Measurements from ENCODE around the gene AXIN2.

AXIN2 gene, protein sequence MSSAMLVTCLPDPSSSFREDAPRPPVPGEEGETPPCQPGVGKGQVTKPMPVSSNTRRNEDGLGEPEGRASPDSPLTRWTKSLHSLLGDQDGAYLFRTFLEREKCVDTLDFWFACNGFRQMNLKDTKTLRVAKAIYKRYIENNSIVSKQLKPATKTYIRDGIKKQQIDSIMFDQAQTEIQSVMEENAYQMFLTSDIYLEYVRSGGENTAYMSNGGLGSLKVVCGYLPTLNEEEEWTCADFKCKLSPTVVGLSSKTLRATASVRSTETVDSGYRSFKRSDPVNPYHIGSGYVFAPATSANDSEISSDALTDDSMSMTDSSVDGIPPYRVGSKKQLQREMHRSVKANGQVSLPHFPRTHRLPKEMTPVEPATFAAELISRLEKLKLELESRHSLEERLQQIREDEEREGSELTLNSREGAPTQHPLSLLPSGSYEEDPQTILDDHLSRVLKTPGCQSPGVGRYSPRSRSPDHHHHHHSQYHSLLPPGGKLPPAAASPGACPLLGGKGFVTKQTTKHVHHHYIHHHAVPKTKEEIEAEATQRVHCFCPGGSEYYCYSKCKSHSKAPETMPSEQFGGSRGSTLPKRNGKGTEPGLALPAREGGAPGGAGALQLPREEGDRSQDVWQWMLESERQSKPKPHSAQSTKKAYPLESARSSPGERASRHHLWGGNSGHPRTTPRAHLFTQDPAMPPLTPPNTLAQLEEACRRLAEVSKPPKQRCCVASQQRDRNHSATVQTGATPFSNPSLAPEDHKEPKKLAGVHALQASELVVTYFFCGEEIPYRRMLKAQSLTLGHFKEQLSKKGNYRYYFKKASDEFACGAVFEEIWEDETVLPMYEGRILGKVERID

DNA sequence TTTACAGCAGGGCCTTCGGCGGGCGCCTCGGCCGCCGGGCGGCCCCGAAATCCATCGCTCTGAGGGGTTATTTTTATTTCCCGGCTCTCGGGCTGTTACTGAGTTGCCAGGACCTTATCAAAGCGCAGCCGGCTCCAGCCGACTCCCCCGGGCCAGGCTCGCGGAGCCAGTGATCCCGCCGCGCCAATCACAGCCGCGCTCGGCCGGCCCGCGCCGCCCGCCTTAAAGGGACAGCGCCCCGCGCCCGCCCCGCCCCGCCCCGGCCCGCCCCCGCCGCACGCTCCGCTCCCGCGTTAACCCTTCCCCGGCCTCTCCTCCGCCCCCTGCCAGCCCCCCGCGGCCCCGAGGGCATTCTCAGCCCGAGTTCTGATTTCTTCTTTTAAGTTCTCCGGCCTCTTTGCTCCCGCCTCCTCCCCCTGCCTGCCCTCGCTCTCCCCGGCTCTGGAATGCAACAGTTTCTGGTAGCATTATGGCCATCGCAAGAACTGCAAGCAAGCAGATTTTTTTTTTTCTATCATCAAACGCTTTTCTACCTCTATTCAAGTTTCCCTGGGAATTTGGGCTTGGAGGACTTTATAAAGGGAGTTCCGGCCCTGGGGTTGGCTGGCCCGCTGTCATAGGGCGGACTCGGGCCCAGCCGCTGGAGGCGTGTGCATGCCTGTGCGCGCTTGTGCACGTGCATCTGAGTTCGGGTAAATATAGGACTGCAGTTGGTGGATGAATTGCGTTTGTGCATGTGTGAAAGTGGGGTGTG, at the start of gene AXIN2:
Gene AXIN2 (minus strand): TSS at position 197 of the 754 bp plus-strand sequence. CDS start 3,028 bp downstream, outside the sequence.
- peak; percentile 7 for DNase-seq (ENCODE audit: low read depth)

DNA sequence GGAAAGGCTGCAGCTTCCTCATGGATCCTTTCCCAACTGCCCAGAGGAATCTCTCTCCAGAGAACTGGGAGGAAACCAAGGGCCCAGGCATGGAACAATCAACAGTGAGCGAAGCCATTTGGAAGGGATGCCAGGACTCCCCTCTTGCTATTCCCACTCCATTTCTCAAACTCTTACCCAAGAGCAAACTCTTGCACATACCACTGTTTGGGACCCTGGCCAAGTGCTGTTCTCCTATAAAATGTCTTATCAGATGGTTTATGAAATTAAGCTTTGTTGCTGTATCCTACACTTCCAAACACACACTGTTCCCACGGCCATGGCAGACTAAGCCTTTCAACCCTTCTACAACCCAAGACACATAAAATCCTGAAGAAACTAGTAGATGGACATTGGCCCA, 48.3 kb upstream of the AXIN2 start:
- DNase-seq (ENCODE audit: low read depth), result no peak

DNA sequence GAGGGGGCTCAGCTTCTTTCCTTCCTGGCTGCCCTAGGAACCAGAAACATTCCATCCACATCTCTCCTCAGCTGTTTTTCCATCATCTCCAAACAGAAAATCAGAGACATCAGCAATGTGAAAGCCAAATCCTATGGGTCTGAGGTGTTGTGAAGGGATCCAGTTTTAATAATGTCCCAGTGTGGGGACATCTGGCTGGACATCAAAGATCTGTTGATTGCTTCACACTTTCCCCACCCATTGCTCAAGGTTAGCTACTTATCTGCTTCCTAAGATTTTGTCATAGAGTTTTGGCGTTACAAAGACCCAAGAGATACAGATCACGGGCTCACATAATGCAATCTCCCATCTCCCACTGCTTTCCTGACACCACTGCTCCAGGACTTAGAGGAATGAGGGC, 47.8 kb upstream of the AXIN2 start:
- no peak for DNase-seq (ENCODE audit: low read depth)

DNA sequence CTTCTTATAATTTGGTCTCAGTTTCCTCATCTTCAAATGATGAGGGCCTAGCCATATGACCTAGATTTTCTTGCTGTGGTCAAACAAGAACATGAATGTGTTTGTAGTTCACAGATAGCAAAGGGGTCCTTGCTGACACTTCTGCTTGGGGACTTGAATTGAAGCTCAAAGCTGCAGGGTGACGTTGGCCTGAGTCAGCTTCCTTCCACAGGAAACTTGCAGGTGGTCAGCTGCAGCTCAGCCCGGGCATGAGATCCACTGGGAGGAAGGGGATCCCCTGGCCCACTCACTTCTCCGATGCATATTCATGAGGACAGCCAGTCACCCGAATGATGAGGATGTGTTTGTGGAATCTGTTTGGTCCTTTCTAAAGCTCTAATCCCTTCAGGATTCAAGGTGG, 42.6 kb upstream of the AXIN2 start:
- no peak for DNase-seq (ENCODE audit: low read depth)

DNA sequence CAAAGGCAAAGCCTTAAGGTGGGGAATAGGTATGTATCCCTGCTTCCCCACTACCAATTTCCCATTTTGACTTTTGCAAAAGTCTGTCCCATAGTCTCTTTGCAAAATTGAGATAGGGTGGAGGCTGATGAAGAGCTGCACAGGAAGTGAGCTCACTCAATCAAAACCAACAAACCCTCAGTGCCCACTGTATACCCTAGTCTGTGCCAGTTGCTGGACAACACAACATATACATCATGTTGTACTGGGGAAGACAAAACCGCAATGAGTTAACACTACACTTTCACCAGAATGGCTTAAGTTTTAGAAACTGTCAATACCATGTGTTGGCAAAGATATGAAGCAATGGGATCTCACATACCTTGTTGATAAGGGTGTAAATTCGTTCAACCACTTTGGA, 40.4 kb upstream of the AXIN2 start:
- no peak for DNase-seq (ENCODE audit: low read depth)

DNA sequence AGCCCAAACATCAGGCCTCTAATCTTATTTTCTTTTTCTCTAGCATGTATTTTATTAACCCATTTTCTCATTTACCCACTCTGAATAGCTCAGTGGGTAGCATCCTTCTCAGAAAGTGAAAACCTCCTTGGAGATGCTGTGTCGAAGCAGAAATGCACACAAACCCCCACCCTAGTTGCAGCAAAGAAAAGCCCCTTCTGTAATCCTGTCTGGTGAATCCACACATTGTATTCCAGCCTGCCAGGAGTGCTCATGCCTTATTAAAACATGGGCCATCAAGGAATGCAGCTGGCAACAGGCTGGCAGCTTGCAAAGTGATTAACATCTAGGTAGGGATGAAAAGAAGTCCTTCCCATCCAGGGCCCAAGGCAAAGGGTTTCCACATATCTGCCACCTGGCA, 39.7 kb upstream of the AXIN2 start:
- DNase-seq (ENCODE audit: low read depth), result no peak

DNA sequence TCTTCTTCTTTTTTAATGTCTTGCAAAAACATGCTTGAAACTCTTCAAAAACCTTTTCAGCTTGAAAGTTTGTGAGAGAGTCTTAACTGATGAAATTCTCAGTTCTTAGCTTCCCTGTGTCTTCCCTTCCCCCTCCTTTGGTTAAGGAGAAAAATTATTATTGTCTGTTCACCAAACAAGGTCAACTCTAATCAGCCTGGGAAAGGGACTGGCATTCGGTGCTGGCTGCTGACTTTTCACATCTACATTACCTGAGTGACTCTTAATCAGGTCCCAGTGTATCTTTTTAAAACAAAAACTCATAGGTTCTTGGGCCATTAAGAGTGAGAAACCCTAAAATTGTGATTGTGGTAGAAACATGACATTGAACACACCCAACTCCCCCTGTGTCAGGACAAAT, 39.1 kb upstream of the AXIN2 start:
- no peak for DNase-seq (ENCODE audit: low read depth)

DNA sequence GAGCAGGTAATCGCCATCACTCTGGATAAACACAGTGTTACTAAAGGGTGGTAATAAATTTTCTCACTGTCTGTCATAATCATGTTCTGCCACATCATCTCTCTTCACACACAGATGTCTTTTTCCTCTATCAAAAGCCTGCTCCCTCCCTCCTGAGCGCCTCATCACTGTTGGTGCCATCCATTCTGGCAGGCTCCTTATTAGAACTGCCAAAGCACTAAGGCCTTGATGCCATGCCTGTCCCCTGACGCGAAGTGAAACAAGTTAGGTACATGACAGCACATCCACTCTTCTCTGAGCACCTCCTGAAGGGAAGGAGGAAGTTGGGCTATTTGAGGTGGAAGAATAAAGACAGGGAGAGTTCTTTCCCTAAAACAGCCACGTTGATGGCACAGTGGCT, 38.2 kb upstream of the AXIN2 start:
- no peak for DNase-seq (ENCODE audit: low read depth)

DNA sequence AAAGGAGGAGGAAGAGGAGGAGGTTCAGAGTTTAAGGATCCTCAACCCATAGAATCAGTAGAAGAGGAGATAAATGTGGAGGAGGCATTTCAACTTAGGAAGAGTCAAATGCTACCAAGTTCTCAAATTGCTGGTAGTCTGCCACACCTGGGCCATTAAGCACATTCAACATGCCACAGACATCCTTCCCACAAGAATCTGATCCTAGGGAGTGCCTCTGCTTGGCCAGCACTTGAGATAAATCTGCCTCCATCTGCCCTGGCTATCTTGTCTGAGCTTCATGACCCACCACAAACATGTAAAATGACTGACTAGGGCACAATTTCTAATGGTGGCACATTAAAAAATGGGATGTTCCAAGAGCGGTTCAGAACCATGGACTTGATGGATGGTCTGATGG, 37.3 kb upstream of the AXIN2 start:
- no peak for DNase-seq (ENCODE audit: low read depth)

DNA sequence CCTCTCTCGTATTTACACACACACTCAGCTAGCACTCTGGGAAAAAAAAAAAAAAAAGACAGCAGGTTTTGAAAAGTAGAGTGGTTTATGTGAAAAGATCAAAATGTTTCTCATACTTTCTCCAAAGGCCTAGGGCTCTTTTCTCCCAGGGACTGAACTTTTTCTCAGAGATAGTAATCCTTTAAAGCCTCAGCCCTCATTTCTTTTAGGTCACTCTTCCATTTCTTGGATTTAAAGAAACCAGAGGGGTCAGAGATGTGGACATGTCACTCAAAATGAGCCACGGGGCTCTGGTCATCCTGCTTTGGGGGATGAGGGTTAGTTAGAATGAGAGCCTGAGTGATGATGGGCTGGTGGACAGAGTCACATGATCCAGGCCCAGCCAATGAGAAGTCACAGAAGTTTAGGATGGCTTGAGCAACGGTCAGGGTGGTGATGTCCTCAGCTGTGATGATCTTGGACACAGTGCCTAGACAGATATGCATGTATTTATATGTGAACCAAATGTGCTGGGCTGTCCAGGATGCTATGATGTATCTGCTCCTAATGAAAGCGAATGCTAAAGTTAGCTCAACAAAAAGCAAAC, 33.7 kb upstream of the AXIN2 start:
- no peak for DNase-seq (ENCODE audit: low read depth)

DNA sequence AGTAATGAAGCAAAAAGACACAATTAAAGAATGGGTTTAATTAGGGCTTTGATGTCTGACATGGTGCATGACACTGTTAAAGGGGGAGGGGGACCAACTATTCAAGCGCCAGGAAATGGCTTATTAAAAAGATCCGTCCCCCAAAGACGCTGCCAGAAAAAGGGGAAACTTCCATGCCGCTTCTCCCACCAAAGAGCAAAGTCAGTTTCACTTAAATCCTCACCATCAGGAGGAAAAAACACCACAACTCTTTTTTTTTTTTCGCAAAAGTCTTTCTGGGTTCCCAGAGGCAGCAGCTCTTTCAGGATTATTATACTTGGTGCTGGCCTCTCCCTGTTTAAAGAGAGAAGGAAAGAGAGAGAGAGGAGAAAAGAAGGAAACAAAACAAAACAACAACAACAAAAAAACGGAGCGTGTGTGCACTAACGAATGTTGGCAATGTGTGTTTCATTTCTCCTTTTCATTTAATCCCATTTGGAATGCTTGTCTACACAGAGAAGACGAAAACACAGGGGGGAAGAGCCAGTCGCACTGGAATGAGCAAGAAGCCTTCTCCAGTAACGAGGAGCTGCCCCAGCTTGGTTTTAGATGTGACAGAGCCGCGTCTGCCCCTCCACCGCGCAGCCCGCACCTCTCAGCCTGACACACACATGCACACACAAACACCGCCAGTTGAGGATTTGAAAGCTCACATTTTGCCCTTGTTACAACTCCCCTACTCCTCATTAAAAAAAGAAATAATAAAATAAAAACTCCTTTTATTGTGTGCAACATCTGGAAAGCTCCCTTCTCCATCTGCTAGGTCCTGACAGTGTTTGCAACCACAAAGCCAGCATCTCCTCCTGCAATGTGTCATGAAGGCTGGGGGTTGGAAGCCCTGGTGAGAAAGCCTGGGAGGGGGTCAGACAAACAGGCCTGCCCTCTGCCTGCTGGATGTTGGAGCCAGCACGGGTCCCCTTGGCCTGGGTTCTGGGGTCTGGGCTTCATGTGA, 32.7 kb upstream of the AXIN2 start:
- DNase-seq (ENCODE audit: low read depth), result no peak

DNA sequence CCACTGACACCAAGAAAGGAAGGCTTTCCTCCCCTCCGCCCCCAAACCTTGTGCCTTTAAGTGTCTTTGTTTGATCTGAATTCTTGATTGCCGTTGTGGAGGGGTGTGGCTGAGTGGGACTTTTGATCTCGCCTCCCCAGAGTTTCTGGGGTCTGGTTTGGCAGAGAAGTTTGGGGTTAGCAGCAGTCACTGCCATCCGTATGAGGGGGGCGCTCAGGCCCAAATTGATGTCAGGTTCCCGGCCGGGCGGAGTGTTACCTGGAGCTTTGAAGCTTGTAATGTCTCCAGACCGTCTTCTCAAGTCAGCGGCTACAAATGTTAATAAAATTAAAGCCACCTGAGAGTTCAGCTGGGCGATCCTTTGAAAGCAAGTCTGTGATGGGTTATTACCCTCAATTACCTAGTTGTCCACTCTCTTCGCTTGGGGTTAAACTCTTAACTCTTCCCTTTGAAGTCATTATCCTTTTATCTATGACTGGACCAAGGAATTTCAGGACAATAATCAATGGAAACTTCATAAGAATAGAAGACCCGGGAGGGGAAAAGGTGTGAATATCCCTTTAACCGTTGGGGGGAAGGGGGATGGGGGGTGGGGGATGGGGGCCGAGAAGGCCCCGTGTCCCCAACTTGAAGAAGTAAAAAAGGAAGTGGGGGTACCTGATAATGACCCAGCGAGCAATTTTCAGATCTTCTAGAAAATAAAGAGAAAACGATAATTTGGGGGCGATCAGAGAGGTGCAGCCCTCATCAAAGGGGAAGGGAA, 31.8 kb upstream of the AXIN2 start:
- no peak for DNase-seq (ENCODE audit: low read depth)

DNA sequence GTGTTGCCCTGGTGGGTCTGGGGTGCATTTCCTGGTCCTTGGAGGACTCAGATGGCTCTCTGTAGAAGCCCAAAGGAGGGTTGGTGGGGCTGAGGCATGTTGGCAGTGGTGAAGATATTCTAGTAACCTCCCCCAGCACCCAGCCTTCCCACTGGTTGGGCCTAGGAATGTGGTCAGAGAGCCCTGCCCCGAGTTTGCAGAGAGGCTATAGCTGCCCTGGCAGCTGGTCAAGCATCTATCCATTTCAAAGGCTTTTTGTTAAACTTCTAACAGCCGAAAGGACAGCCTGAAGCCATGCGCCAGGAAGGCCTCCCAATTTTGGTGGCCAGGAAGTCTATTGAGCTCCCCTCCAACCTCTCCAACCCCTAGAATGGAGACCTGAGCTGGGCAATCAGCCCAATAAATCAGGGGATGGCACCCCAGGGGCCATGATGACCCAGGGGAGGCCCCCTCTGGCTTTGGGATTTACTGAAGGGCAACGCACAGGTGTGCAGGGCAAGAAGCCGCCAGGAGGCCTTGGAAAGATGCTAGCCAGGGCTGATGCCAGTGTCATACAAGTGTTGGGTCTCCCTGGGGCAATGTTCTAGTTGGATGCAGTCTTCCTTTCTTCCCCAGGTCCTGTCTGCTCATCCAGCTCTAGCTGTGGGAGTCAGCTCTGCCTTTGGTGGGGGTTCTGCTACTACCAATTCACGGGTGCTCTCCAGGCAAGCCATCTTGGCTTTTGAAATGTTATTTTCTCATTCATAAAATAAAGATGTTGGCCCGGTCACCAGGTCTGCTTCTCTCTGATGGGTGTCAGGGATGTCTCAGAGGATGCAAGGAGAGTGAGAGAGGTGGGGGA, 30.9 kb upstream of the AXIN2 start:
- DNase-seq (ENCODE audit: low read depth), result no peak

DNA sequence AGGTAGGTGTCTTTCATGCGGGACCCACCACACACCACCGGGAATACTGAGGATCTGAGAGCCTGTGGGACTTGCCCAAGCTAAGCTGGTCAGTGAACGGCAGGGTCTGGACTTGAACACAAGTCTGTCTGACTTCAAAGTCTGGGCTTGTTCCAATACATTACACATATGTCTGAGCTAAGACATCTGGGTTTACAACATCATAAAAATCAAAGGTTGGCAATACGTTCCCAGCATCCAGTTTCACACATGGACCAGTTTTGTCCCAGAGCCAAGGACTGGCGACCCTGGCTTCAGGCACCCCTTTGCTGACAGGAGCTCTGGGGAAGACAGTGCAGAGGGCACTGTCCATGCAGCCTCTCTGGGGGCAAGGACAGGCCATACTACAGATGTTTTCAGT, 27.9 kb upstream of the AXIN2 start:
- DNase-seq (ENCODE audit: low read depth), result no peak

DNA sequence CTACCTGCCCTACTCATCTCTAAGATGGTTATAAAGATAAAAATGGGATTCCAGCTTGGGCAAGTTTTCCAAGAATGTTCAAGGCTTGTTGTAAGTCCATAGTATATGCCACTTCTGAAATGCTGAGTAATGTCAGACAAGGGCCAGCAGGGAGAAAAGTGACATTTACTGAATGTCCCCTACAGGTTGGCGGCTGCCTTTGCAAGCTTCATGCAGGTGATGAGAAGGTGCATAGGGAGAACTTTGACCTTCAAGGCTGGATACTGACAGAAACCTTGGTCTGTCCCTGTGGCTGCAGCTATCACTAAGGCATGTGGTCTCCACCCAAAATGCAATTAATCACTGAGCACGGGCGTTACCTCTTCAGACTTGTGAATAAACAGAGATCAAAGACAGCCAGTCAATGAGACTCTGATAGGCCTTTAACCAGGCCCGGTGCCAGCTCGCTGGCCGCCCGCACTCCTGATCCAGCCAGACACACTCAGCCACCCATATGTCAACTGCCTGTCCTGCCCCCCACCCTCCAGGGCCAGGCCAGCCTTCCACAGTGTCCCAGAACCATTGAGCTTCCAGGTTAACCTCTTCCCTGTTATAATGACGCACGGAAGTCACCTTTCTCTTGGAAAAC, 26.8 kb upstream of the AXIN2 start:
- DNase-seq (ENCODE audit: low read depth), result no peak

DNA sequence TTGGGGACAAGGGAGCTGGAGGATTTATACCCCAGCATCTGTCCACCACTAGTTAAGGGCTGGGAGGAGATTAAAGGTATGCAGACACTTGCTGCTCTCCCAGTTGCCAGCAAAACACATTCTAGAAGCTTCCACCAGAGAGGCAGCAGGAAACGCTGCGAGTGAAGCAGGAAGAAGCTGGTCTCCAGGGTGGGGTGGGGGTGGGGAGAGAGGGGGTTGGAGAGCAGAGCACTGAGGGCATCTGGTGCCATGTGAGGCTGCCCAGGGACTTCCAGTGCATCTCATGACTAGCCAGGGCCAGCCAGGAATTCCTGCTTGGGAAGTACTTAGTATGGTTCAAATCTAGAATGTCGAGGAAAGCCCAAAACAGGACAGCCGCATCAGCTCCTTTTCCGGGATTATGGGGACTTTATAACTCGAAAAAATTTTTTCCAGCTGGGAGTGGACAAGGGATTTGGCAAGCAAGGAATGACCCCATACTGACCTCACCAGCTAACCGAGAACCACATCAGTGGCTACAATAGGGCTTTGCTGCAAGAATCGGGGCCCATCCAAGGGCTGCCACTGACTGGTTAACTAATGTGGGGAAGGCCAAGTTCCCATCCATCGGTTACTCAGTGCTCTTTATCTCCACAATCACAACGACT, 26.2 kb upstream of the AXIN2 start:
- no peak for DNase-seq (ENCODE audit: low read depth)

DNA sequence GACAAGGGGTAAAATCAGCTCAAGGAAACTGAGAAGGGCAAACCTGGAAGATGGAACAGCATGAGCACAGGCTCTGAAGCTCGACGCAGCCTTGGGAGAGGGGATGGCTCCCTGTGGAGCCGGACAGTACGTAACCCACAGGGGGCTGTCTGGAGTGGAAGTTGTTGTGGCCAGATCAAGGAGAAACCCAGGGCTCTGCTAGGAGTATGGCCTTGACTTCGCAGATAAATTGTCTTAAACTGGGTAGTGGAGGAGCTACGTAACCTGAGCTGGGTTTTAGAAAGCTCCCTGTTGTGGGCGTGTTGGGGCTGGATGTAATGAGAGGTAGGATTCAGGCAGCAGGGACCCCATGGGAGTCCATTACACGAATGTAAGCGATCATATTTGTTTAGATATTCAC, 25.5 kb upstream of the AXIN2 start:
- DNase-seq (ENCODE audit: low read depth), result no peak
